ENCODE measurements around the gene GOLGA1. TPM values are rescaled to one million over a fixed set of nuclear protein-coding genes. Genes with fewer than 3 reads are reported as not detected.
A peak's percentile ranks its signal among the peaks of the same experiment; 100 is the strongest.
"Not testable (repeated sequence)": the region's sequence is repeated elsewhere in the genome, so short reads cannot be mapped to it uniquely, and the experiment has no call there.

The GOLGA1 gene
- total RNA-seq, 1 donor from 2014 or later: 16.1 TPM

GRCh38 chr9:124947727-124948391 lies 7.0 kb upstream of the GOLGA1 start:
- ATAC-seq (ENCODE audit: poor library complexity) (no peak), DNase-seq (no peak)
- intact Hi-C loops (cut with DNase I): no loop called here

GRCh38 chr9:124946167-124946566 lies 5.3 kb upstream of the GOLGA1 start:
- ATAC-seq (ENCODE audit: poor library complexity): no peak
- no peak for DNase-seq
- intact Hi-C loops (cut with DNase I): no loop called here

DNA sequence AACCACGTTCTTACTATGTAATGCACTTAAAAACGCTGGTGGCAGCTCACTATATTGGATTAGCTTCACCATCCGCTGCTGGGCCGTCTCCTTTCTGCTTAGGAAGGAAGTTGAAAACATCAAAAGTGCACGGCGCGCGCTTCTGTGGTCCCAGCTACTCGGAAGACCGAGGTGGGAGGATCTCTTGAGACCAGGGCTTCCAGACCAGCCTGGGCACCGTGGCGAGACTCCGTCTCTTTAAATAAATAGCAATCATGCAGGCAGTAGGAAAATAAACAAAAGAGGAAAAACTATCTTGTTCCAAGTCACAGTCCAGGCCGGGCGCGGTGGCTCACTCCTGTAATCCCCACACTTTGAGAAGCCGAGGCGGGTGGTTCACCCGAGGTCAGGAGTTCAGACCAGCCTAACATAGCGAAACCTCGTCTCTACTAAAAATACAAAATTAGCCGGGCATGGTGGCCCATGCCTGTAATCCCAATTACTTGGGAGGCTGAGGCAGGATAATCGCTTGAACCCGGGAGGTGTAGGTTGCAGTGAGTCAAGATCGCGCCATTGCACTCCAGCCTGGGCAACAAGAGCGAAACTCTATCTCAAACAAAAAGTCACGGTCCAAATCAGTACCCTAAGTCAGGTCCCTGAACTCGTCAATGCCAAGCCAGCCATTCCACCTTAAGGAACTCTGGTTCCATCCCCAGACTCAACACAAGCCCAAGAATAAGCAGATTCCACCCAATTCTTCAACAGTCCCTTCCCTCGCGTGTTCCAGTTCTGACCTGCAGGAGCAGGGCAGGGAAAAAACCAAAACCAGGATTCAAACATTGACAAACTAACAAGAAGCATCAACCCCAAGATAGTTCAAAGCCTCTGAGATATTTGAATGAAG lies 1.0 kb upstream of the GOLGA1 start:
- intact Hi-C loops (cut with DNase I): loop anchor here (5.0 kb wide), 1 partner anchor 200 kb away; the partner anchor contains the start of gene SCAI
- peak; percentile 76 for DNase-seq
- peak; percentile 39 for ATAC-seq (ENCODE audit: poor library complexity)

- ATAC-seq (ENCODE audit: poor library complexity): peak; percentile 62
- intact Hi-C loops (cut with DNase I): loop anchor here (5.0 kb wide), 1 partner anchor 202 kb away; the partner anchor contains the start of gene SCAI
- DNase-seq: no peak
Measured at GRCh38 chr9:124940521-124940893, 376 bp downstream of the GOLGA1 start.

- intact Hi-C loops (cut with DNase I): loop anchor here (5.0 kb wide), 1 partner anchor 202 kb away; the partner anchor contains the start of gene SCAI
- DNase-seq (no peak), ATAC-seq (ENCODE audit: poor library complexity) (no peak)
Measured at GRCh38 chr9:124939944-124940343, 939 bp downstream of the GOLGA1 start.

- intact Hi-C loops (cut with DNase I): no loop called here
- ATAC-seq (ENCODE audit: poor library complexity) (no peak), DNase-seq (no peak)
Measured at GRCh38 chr9:124934290-124934689, 6.6 kb downstream of the GOLGA1 start.

DNA sequence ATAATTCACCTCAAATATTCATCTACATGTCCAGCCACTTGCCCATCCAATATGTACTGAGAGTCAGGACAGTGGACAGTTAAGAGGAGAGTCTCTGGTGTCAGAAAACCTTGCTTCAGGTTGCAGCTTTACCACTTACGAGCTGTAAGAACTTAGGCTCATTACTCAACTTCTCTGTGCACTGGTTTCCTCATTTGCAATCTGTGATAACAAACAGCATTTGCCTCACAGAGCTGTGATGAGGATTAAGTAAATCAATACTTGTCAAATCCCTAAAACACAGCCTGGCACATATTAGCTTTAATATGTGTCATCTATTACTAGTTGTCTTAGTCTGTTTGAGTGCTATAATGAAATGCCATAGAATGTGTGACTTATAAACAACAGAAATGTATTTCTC lies 8.6 kb downstream of the GOLGA1 start:
- DNase-seq (no peak), ATAC-seq (ENCODE audit: poor library complexity) (no peak)
- intact Hi-C loops (cut with DNase I): no loop called here

DNA sequence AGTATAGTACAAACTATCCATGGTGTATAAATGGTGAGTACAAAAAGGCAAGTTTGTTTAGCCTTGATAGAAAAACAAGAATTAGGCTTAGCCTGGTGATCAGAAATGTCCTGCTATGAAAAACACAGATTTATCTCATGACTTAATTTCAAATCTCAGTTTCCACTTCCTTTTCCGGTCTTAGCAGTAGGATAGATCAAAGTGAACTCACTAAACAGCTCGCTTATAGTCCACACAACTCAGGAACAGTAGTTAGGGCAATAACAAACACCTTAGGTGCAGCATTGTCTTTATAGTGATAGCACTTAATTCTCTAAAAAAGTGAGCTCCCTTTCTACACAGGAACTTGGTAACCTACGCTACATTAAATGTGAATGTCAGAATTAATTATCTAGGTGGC lies 11.4 kb downstream of the GOLGA1 start:
- intact Hi-C loops (cut with DNase I): no loop called here
- no peak for DNase-seq
- no peak for ATAC-seq (ENCODE audit: poor library complexity)

DNA sequence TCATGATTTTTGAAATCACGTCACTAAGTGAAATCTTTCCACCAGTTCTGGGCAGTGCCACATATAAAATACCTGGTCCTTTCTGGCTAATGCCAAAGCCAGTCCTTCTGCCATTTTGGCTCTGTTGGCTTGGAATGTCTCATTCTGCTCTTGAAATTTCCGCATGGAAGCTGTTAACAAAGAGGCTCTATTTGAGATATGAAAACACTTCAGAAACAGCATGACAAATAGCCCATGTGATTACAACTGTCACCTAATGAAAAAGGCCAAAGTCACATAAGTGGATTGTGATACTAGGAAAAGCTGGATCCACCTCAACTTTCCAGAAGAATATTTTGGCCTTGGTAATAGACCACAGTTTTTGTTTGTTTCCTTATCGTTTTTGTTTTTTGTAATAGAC lies 12.8 kb downstream of the GOLGA1 start:
- intact Hi-C loops (cut with DNase I): no loop called here
- no peak for DNase-seq
- ATAC-seq (ENCODE audit: poor library complexity): no peak

DNA sequence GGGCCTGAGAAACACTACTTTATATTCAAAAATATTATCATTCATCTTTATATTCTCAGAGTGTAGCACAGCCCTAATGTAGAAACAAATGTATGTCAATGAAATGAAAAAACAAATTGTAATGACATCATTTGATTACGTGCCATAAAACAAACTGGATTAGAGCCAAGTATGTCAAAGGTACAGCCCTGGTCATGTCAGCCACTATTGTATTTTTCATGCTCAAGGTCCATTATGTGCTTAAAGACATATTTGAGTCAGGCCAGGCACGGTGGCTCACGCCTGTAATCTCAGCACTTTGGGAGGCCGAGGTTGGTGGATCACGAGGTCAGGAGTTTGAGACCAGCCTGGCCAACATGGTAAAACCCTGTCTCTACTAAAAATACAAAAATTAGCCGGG lies 20.5 kb downstream of the GOLGA1 start:
- ATAC-seq (ENCODE audit: poor library complexity); intact Hi-C loops (cut with DNase I); DNase-seq: not testable (repeated sequence)

DNA sequence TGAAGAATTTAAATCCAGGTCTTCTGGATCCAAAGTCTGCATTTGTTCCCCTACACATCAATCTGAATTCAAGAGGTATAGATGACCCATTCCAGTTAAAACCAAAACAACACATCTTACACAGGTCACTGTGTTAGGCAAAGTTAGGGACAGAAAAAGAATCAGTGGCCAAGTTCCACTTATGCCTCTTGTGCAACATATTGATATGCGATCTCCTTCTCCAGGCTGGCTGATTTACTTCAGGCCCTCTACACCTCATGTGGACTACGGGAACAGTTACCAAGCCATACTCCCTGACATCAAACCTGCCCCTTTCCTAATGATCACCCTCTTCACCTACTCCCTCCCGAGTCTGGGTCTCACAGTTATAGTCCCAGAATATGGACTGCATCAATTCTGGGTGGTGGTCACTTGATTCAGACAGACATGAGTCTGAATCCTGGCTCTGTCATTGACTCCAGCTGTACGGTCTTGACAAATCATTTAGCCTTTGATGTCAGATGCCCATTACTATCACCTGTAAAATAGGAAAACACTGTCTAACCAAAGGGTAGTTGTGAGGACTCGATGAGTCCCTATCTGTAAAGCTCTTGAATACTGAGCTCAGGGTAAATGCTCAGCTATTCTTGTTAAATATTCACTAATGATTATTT lies 26.0 kb downstream of the GOLGA1 start:
- ATAC-seq (ENCODE audit: poor library complexity): no peak
- intact Hi-C loops (cut with DNase I): no loop called here
- DNase-seq: no peak

DNA sequence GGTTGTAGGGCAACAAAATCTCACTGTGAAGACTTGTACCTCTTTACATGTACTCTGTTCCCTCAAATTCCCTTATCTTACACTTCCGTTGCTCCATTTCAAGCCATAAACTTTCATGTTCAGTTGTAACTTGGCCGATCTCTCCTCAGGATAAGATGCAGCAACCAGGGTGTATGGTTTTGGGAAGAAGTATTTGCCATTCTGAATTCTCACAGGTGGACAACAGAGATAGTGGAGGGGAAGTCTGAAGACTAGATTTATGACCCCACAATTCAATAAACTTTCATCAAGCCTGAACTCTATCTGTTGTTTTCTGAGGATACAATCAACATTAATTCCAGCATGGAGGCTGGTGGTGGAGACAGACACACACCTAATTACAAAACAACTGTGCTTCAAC lies 27.5 kb downstream of the GOLGA1 start:
- intact Hi-C loops (cut with DNase I): no loop called here
- DNase-seq (no peak), ATAC-seq (ENCODE audit: poor library complexity) (no peak)

DNA sequence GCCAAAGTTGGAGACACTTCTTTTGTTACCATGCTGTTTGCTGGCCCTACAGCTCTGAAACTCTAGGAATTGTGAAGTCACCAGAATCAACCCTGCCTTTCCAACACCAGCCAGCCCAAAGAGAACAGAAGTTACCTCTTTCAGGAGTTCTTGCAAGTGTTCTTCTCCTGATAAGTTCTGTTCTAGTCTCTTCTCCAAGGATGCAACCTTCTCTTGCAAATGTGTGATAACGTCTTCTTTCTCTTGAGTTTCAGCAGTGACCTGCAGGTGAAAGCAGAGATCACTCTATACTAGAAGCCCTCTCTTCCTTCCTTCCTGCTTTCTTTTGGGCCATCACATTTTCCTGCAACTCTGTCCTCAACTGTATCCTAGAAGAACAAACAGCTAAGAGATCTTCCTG lies 29.1 kb downstream of the GOLGA1 start:
- ATAC-seq (ENCODE audit: poor library complexity) (no peak), DNase-seq (no peak)
- intact Hi-C loops (cut with DNase I): no loop called here

- ATAC-seq (ENCODE audit: poor library complexity): no peak
- DNase-seq: no peak
Measured at GRCh38 chr9:124908098-124908497, 32.8 kb downstream of the GOLGA1 start.

GRCh38 chr9:124906966-124907365 lies 33.9 kb downstream of the GOLGA1 start:
- intact Hi-C loops (cut with DNase I): no loop called here
- DNase-seq (no peak), ATAC-seq (ENCODE audit: poor library complexity) (no peak)

More at GRCh38 chr9:124908098-124908497, 32.8 kb downstream of the GOLGA1 start:
- intact Hi-C loops (cut with DNase I): no loop called here

GRCh38 chr9:124899845-124900244 lies 41.0 kb downstream of the GOLGA1 start:
- no peak for DNase-seq
- no peak for ATAC-seq (ENCODE audit: poor library complexity)
- intact Hi-C loops (cut with DNase I): no loop called here

DNA sequence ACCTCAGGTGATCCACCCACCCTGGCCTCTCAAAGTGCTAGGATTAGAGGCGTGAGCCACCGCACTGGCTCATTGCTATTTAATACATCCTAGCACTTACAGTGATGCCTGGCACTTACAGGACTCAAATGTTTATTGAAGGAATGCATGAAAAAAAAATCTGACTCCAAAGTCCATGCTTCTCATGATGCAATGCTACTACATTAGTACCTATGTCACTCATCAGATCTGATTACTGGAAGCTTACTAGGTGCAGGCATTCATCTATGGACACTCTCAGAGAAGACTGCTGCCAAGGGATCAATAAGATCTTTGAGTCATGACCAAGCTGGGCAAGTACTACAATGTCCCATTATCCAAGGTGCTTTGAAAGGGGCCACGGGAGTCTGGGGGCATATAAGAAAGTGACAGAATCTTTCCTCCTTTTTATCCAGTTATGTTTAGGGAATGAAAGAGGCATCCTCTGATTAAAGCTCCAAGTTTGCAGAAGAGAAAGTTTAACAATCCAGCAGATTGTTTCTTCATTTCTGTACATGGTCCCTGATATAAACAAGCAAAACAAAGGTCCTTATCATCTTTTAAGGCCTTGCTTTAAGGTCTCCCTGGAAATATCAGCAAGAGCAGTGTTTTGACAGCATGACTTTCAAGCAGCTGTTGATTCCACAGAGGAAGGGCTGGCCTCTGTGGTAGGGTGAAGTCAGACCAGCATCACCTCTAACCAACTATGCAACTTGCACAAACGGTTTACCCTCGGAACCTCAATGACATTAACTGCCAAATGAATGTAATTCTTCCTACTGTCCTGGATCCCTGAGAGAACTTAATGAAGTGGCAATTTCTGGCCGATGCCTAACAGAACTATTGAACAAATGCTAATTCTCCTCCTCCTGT lies 43.1 kb downstream of the GOLGA1 start:
- intact Hi-C loops (cut with DNase I): no loop called here
- ATAC-seq (ENCODE audit: poor library complexity) (no peak), DNase-seq (no peak)

- peak; percentile 36 for ATAC-seq (ENCODE audit: poor library complexity)
- intact Hi-C loops (cut with DNase I): no loop called here
- DNase-seq: no peak
Measured at GRCh38 chr9:124894741-124895170, 46.1 kb downstream of the GOLGA1 start.

Data from Right ventricle myocardium superior (tissue), 1 donor.